GM12878 (cell line): ENCODE data around the gene KCNK7.

Experiments used
- BACH1 ChIP-seq: fragments of 450-650 bp; IDR thresholded peaks from 2 replicates; pipeline ENCODE4 v1.6.1; 2017; ENCODE audit warnings: mild to moderate bottlenecking, borderline replicate concordance
- CTCF ChIP-seq, 3 experiments: IDR thresholded peaks in 2 of 3; conservative IDR thresholded peaks in 1 of 3; 2 replicates each; pipeline ENCODE4 v1.5.1; 2011; ENCODE audit warnings: low read depth in 3 of 3, low read length in 3 of 3, mild to moderate bottlenecking in 3 of 3, control low read depth in 2 of 3, moderate library complexity in 2 of 3, inconsistent platforms in 1 of 3, mixed read lengths in 1 of 3; ENCODE audit not compliant: control insufficient read depth in 2 of 3, insufficient read depth in 1 of 3; ENCODE audit errors: extremely low read depth in 1 of 3
- EP300 ChIP-seq, 2 experiments: fragments of 150-350 bp in 1 of 2; IDR thresholded peaks; 2 replicates each; pipeline ENCODE4 v1.6.1; 2011 to 2012; ENCODE audit warnings: low read depth in 2 of 2, low read length in 2 of 2, borderline replicate concordance in 1 of 2, improper control_type of control experiment in 1 of 2, inconsistent platforms in 1 of 2; ENCODE audit not compliant: control insufficient read depth in 1 of 2
- POLR2A ChIP-seq: IDR thresholded peaks from 2 replicates; pipeline ENCODE4 v1.6.1; 2011; ENCODE audit warnings: low read depth, mild to moderate bottlenecking, low read length
- POLR2AphosphoS5 ChIP-seq: IDR thresholded peaks from 2 replicates; pipeline ENCODE4 v1.6.1; 2011; ENCODE audit warnings: mild to moderate bottlenecking, low read length, inconsistent platforms
- YY1 ChIP-seq: IDR thresholded peaks from 2 replicates; pipeline ENCODE4 v1.6.1; 2011; ENCODE audit warnings: low read depth, mild to moderate bottlenecking, low read length

DNA sequence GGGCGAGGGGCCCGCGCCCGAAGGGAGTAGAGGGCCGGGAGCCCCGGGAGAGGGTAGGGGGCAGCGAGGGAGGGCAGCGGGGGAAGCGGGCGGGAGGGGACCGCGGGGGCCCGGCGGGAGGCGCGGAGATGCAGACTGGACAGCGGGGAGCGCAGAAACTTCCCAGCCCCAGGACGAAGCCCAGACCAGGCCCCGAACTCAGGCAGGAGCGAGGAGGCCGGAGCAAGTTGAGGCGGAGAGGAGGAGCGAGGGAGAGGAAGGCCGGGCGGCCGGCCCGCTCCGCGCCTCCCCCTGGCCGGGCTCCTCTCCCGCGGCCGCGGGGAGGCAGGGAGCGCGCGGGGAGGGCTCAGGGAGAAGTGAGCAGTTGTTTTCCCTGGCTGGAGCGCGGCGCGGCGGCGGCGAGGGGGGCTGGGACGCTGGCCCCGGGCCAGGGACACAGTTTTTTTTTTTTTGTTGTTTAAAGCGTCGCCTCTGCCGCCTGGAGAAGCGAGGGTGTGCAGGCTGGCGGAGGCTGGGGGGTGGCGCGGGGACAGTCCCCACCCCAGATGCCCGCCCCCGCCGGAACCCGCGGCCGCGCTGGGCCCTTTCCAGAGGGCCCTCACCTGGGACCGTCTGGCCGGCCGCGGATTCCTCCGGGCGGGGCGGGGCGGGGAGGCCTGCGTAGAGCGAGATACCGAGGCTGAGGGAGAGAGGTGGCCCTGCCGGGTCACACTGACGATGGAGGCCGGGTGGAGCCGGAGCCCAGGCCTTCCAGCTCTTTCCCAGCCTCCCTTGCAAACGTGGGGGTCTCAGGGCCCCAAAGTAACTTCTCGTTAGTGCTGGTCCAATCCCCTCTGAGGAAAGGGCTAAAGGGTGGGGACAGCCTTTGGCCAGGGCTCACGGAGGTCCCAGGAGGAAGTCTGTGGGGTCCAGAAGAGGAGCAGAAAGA lies 37.3 kb downstream of the KCNK7 start, which contains the start of gene LTBP3:
- TF ChIP-seq BACH1: no peak
- no peak for TF ChIP-seq POLR2A
- TF ChIP-seq EP300 (IDR thresholded peaks at IDR 0.05; ENCODE audit: borderline replicate concordance in 1 of 2, control insufficient read depth in 1 of 2, low read depth in 2 of 2, low read length in 2 of 2): no peak
- TF ChIP-seq CTCF (IDR thresholded peaks at IDR 0.05 in 2 of 3, conservative IDR thresholded peaks at IDR 0.05 in 1 of 3; ENCODE audit: control insufficient read depth in 2 of 3, extremely low read depth in 1 of 3, insufficient read depth in 1 of 3, low read depth in 3 of 3, low read length in 3 of 3): no peak
- no peak for TF ChIP-seq YY1
- no peak for TF ChIP-seq POLR2AphosphoS5
